SK-N-SH (cell line): ENCODE measurements around the gene SLC7A14. TPM values are rescaled to one million over a fixed set of nuclear protein-coding genes. Genes with fewer than 3 reads are reported as not detected.

Source experiments
- CTCF ChIA-PET: fragments of 300-600, 350-600 bp; formaldehyde crosslinking; extraction: SDS; loops from one replicate; lab custom pipeline; 2021; lab: Yijun Ruan, JAX
- POLR2A ChIA-PET: fragments of 350-600 bp; sonication (Branson Sonifier 250); formaldehyde crosslinking; extraction: SDS; loops from one replicate; lab custom pipeline; 2020; ENCODE audit warnings: antibody characterized with exemption, inconsistent platforms; lab: Yijun Ruan, JAX
- DNase-seq: peaks from one replicate; pipeline ENCODE4 v3.0.0; 2012
- H2AFZ ChIP-seq: fragments of 200-600 bp; sonication (generic); 2 replicates; pipeline ENCODE4 v1.8.1; 2016; ENCODE audit warnings: antibody characterized with exemption, mild to moderate bottlenecking, low read depth
- H3F3A ChIP-seq: fragments of 200-600 bp; sonication (generic); replicated peaks from 2 replicates; pipeline ENCODE3; 2016; ENCODE audit warnings: antibody characterized with exemption, mild to moderate bottlenecking; ENCODE audit not compliant: insufficient read depth
- H3K27ac ChIP-seq, 2 experiments: fragments of 200-500 bp in 1 of 2; fragments of 200-600 bp in 1 of 2; sonication (Bioruptor generic) in 1 of 2; sonication (generic), shearing (Covaris generic) in 1 of 2; 2 replicates each; pipeline versions ENCODE4 v1.5.1 to v1.6.1; 2014 to 2016; ENCODE audit warnings: low read depth in 2 of 2, inconsistent platforms in 1 of 2, low read length in 1 of 2, mild to moderate bottlenecking in 1 of 2, mixed read lengths in 1 of 2
- H3K27me3 ChIP-seq: fragments of 200-600 bp; sonication (generic), shearing (Covaris generic); 2 replicates; pipeline ENCODE4 v1.6.1; 2016; ENCODE audit warnings: mixed run types; ENCODE audit not compliant: insufficient read depth
- H3K36me3 ChIP-seq, 2 experiments: fragments of 200-500 bp in 1 of 2; fragments of 200-600 bp in 1 of 2; sonication (Bioruptor generic) in 1 of 2; sonication (generic) in 1 of 2; replicated peaks in 1 of 2; 2 replicates each; pipeline versions ENCODE3 to v1.5.1; 2014 to 2016; ENCODE audit warnings: low read length in 1 of 2, mild to moderate bottlenecking in 1 of 2; ENCODE audit not compliant: insufficient read depth in 2 of 2, control insufficient read depth in 1 of 2
- H3K4me1 ChIP-seq, 2 experiments: fragments of 200-500 bp in 1 of 2; fragments of 200-600 bp in 1 of 2; sonication (Bioruptor generic) in 1 of 2; sonication (generic), shearing (Covaris generic) in 1 of 2; 2 replicates each; pipeline versions ENCODE4 v1.5.1 to v1.6.1; 2014 to 2016; ENCODE audit warnings: low read depth in 1 of 2, low read length in 1 of 2, mixed run types in 1 of 2; ENCODE audit not compliant: insufficient read depth in 2 of 2, control insufficient read depth in 1 of 2
- H3K4me2 ChIP-seq: fragments of 200-600 bp; sonication (generic), shearing (Covaris generic); 2 replicates; pipeline ENCODE4 v1.6.1; 2017; ENCODE audit warnings: mixed run types
- H3K4me3 ChIP-seq, 2 experiments: fragments of 200-500 bp in 1 of 2; fragments of 200-600 bp in 1 of 2; sonication (Bioruptor generic) in 1 of 2; sonication (generic), shearing (Covaris generic) in 1 of 2; 2 replicates each; pipeline versions ENCODE4 v1.5.1 to v1.8.1; 2014 to 2016; ENCODE audit warnings: low read depth in 2 of 2, inconsistent platforms in 1 of 2, low read length in 1 of 2, mild to moderate bottlenecking in 1 of 2, mixed read lengths in 1 of 2, moderate library complexity in 1 of 2
- H3K79me2 ChIP-seq: fragments of 200-600 bp; sonication (generic); 2 replicates; pipeline ENCODE4 v1.8.1; 2017; ENCODE audit warnings: mild to moderate bottlenecking; ENCODE audit not compliant: insufficient read depth
- H3K9ac ChIP-seq: fragments of 200-600 bp; sonication (generic); 2 replicates; pipeline ENCODE4 v1.6.1; 2017; ENCODE audit warnings: mixed run types
- H3K9me2 ChIP-seq: fragments of 200-600 bp; sonication (generic); 2 replicates; pipeline ENCODE4 v1.6.1; 2017; ENCODE audit warnings: mixed run types
- H3K9me3 ChIP-seq: fragments of 200-600 bp; sonication (generic); 2 replicates; pipeline ENCODE4 v1.6.1; 2017; ENCODE audit warnings: mixed run types, mild to moderate bottlenecking, moderate library complexity
- H4K20me1 ChIP-seq: fragments of 200-600 bp; sonication (generic); 2 replicates; pipeline ENCODE4 v1.6.1; 2017; ENCODE audit warnings: mild to moderate bottlenecking, mixed run types; ENCODE audit not compliant: insufficient read depth
- CTCF ChIP-seq: fragments of 200-600 bp; sonication (generic); IDR thresholded peaks from 2 replicates; pipeline ENCODE4 v1.6.1; 2017; ENCODE audit warnings: antibody characterized with exemption, mild to moderate bottlenecking, moderate library complexity
- ELF1 ChIP-seq: IDR thresholded peaks from 2 replicates; pipeline ENCODE4 v1.4.0; 2012
- EP300 ChIP-seq, 2 experiments: IDR thresholded peaks; 2 replicates each; pipeline versions ENCODE4 v1.4.0 to v1.6.1; 2012; ENCODE audit warnings: borderline replicate concordance in 1 of 2, low read depth in 1 of 2, low read length in 1 of 2
- EZH2phosphoT487 ChIP-seq: fragments of 200-600 bp; sonication (generic); IDR thresholded peaks from 2 replicates; pipeline ENCODE4 v1.6.1; 2017; ENCODE audit warnings: low read depth, mixed run types, mild to moderate bottlenecking, antibody characterized with exemption, moderate library complexity, borderline replicate concordance
- FOXM1 ChIP-seq: IDR thresholded peaks from 2 replicates; pipeline ENCODE4 v1.4.0; 2012; ENCODE audit warnings: low read depth, mild to moderate bottlenecking
- JUND ChIP-seq: IDR thresholded peaks from 2 replicates; pipeline ENCODE4 v1.4.0; 2012
- RAD21 ChIP-seq: IDR thresholded peaks from 2 replicates; pipeline ENCODE4 v1.6.1; 2012; ENCODE audit warnings: mild to moderate bottlenecking, low read length
- REST ChIP-seq: IDR thresholded peaks from 2 replicates; pipeline ENCODE4 v1.6.1; 2012; ENCODE audit warnings: mild to moderate bottlenecking, low read depth, low read length, moderate library complexity
- SIN3A ChIP-seq: IDR thresholded peaks from 2 replicates; pipeline ENCODE4 v1.6.1; 2012; ENCODE audit warnings: low read depth, mild to moderate bottlenecking, low read length, moderate library complexity, borderline replicate concordance
- SMC3 ChIP-seq: IDR thresholded peaks from 2 replicates; pipeline ENCODE4 v1.6.1; 2012; ENCODE audit warnings: low read depth, low read length, improper control_type of control experiment
- TAF1 ChIP-seq: IDR thresholded peaks from 2 replicates; pipeline ENCODE4 v1.6.1; 2012; ENCODE audit warnings: low read depth, mild to moderate bottlenecking, low read length, moderate library complexity, borderline replicate concordance
- TCF12 ChIP-seq: IDR thresholded peaks from 2 replicates; pipeline ENCODE4 v1.4.0; 2012
- TEAD4 ChIP-seq: IDR thresholded peaks from 2 replicates; pipeline ENCODE4 v1.4.0; 2012; ENCODE audit warnings: mild to moderate bottlenecking, borderline replicate concordance; ENCODE audit not compliant: insufficient read depth
- USF1 ChIP-seq: IDR thresholded peaks from 2 replicates; pipeline ENCODE4 v1.4.0; 2012; ENCODE audit warnings: low read depth, borderline replicate concordance
- USF2 ChIP-seq: fragments of 150-350 bp; IDR thresholded peaks from 2 replicates; pipeline ENCODE4 v1.6.1; 2017; ENCODE audit warnings: antibody characterized with exemption, low read length, low read depth, borderline replicate concordance
- ZBTB33 ChIP-seq: IDR thresholded peaks from 2 replicates; pipeline ENCODE4 v1.4.0; 2012; ENCODE audit warnings: low read depth, borderline replicate concordance
- WGBS: methylation state at CpG from one replicate; pipeline ENCODE4 v1.1.6; 2017; ENCODE audit warnings: low lambda C conversion rate; 5-methylcytosine and 5-hydroxymethylcytosine counted together
- polyA plus RNA-seq, 3 experiments: library from polyadenylated mRNA; depleted of rRNA; stranded (reverse); fragments of >200 nt; gene quantifications; 2 replicates each; pipeline ENCODE4 v1.2.3, GENCODE V29; 2012

Gene SLC7A14
- polyA plus RNA-seq, 1 of the 3 experiments (the other 2 are of a cell fraction): 2.5 TPM

- Histone ChIP-seq H3K79me2 (no peaks in the 10 kb centered on the region), H3K9ac (no peak overlapping the region), H3K4me1 (no peaks in the 10 kb centered on the region), H4K20me1 (no peaks in the 10 kb centered on the region), H3F3A (no peaks in the 10 kb centered on the region), H3K36me3 (no peaks in the 10 kb centered on the region), H2AFZ (no peak overlapping the region), H3K4me3 (no peak overlapping the region), H3K27ac (no peak overlapping the region), H3K27me3 (no peaks in the 10 kb centered on the region), H3K9me3 (no peaks in the 10 kb centered on the region), H3K9me2 (no peaks in the 10 kb centered on the region), H3K4me2 (no peak overlapping the region)
- no peak for DNase-seq
- CTCF ChIA-PET: interaction anchor here (1.6 to 2.8 kb wide), 2 partner anchors 13 to 83 kb away, joined by 3 to 15 read pairs; no protein-coding TSS in a partner anchor
- no peak for TF ChIP-seq SMC3
- TF ChIP-seq RAD21: no peak
- TF ChIP-seq JUND: no peak
- TF ChIP-seq ZBTB33: no peak
- no peak for TF ChIP-seq EP300 (IDR thresholded peaks at IDR 0.05; ENCODE audit: borderline replicate concordance in 1 of 2, low read depth in 1 of 2, low read length in 1 of 2)
- TF ChIP-seq USF2: no peak
- POLR2A ChIA-PET: no interaction called here
- WGBS: 95% methylated on average over 6 of the region's 6 CpGs
Observed at GRCh38 chr3:170497207-170498095, 88.4 kb downstream of the SLC7A14 start.

- Histone ChIP-seq H3K9ac (no peak overlapping the region), H2AFZ (no peak overlapping the region), H3K9me3 (no peaks in the 10 kb centered on the region), H3K27ac (no peak overlapping the region), H4K20me1 (no peaks in the 10 kb centered on the region), H3K9me2 (no peaks in the 10 kb centered on the region), H3K4me2 (no peak overlapping the region), H3K4me1 (no peaks in the 10 kb centered on the region), H3K27me3 (no peaks in the 10 kb centered on the region), H3F3A (no peaks in the 10 kb centered on the region), H3K79me2 (no peaks in the 10 kb centered on the region), H3K4me3 (no peak overlapping the region), H3K36me3 (no peaks in the 10 kb centered on the region)
- ChIA-PET POLR2A (no interaction called here), CTCF (no interaction called here)
- no peak for DNase-seq
- TF ChIP-seq SIN3A (no peak), REST (no peak), TAF1 (no peak), JUND (no peak), USF1 (no peak), TCF12 (no peak), TEAD4 (no peak), FOXM1 (no peak), EZH2phosphoT487 (no peak), CTCF (no peak), ELF1 (no peak)
- WGBS: 95% methylated on average over 6 of the region's 6 CpGs
Observed at GRCh38 chr3:170496868-170497140, 89.1 kb downstream of the SLC7A14 start.
